GM21717 (cell line): ENCODE results near the gene ARHGEF38.

Source experiments
- ATAC-seq: cut with Tn5 transposase; IDR thresholded peaks from one replicate; pipeline ENCODE4 v1.9.1; 2021; ENCODE audit warnings: mild to moderate bottlenecking, moderate library complexity; ENCODE audit not compliant: unreplicated experiment

ARHGEF38 gene

GRCh38 chr4:105551965-105552746 is at the start of gene ARHGEF38:
Gene ARHGEF38, plus strand, starts transcription at chr4:105552620. Its CDS starts 146 bp downstream, at chr4:105552766.
- ATAC-seq = no peak

DNA sequence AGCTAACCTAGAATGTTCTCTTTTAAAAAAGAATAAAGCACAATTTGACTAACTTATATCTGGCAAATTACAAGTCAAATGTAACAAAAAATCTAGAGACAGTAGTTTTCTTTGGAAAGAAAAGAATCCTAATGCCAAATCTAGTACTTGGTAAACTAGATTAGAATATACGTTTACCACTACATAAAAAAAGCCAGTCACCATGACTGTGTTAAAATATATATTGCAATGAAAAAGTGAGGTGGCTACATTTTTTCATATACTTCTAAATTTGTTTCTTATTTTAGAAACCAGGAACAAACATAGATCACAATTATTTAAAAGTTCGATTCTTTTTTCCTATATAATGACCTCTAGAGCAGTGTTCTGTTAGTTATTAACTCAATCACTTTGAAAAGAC is 48.9 kb upstream of the ARHGEF38 start:
- no peak for ATAC-seq

- no peak for ATAC-seq
These were observed 47.7 kb upstream of the ARHGEF38 start for GRCh38 chr4:105504744-105505143.

GRCh38 chr4:105509291-105509690 is 43.1 kb upstream of the ARHGEF38 start:
- ATAC-seq = peak; percentile 91

- no peak for ATAC-seq
These were observed 42.7 kb upstream of the ARHGEF38 start for GRCh38 chr4:105509714-105510113.

DNA sequence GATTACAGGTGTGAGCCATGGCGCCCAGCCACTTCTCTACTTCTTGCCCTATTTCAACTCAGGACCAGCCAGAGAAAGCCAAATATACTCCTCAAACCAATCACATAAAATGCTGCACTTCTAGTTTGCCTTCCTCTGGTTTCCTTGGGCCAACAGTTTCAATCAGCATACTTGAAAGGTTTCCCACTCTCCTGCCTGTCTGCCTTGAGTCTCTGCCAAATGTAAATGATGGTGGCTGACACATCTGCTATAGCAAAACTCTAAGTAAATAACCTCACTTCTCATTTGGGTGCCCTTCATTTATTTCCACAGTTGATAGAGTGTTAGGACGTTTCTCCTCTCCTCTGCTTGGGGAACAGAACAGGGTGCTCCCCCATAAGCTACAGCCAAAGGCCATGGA is 42.2 kb upstream of the ARHGEF38 start:
- no peak for ATAC-seq

- ATAC-seq = peak; percentile 69
These were observed 31.3 kb upstream of the ARHGEF38 start for GRCh38 chr4:105520819-105521790.

GRCh38 chr4:105526656-105527055 is 25.8 kb upstream of the ARHGEF38 start:
- ATAC-seq = no peak

- ATAC-seq = no peak
These were observed 25.3 kb upstream of the ARHGEF38 start for GRCh38 chr4:105527081-105527480.

DNA sequence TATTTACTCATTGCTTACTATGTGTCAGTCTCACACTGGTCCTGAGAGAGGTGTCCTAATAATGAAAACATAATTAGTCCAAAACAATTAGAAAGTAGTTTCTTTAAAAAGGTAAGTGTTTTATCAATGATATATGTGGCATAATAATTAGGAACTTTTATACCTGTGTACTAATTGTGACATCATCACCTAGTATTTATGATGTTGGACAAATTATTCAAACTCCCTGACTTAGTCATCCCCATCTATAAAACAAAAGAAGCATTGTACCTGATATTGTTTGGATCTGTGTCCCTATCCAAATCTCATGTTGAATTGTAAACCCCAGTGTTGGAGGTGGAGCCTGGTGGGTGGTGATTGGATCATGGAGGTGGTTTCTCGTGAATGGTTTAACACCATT is 15.8 kb upstream of the ARHGEF38 start:
- ATAC-seq = no peak

GRCh38 chr4:105541420-105541819 is 11.0 kb upstream of the ARHGEF38 start:
- ATAC-seq = no peak

- ATAC-seq = no peak
These were observed 10.4 kb upstream of the ARHGEF38 start for GRCh38 chr4:105542039-105542438.

DNA sequence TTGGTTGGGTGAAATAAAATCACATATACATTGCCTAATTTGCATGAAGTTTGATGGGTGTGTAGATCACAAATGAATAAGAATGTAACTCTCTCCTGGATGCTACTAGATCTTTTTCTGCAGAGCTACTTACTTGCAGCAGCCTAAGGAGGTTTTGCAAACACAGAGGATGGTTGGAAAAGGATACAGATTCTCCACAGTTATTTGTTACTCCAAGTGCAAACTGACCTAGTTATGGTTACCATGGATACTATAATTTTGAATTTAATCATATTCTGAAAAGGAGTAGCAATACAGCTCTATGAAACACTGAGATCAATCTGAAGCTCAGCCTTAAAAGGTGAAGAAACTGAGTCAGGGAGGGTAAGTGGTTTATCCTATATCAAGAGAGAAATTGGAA is 9.1 kb upstream of the ARHGEF38 start:
- ATAC-seq = no peak

GRCh38 chr4:105543881-105544280 is 8.5 kb upstream of the ARHGEF38 start:
- no peak for ATAC-seq

- ATAC-seq = no peak
These were observed 7.7 kb upstream of the ARHGEF38 start for GRCh38 chr4:105544520-105545286.

- ATAC-seq = no peak
These were observed 6.3 kb upstream of the ARHGEF38 start for GRCh38 chr4:105546086-105546485.

GRCh38 chr4:105547769-105548168 is 4.7 kb upstream of the ARHGEF38 start:
- ATAC-seq = no peak

DNA sequence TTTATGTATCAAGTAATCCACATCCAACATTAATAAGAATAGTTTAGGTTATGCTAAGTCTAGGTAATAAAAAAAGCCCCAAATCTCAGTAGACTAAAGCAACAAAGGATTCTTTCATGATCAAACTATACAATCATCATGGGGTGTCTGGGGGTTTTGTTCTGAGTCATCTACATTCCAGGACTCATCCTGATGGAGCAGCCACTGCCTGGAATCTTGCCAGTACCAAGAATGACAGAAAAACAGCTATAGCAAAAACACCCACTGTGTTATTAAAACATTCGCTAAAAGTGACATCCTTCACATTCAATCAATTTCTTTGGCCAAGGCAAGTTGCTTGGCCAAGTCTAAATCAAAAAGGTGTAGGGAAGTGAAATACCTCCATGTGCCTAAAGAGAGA is 3.9 kb upstream of the ARHGEF38 start:
- ATAC-seq = no peak

DNA sequence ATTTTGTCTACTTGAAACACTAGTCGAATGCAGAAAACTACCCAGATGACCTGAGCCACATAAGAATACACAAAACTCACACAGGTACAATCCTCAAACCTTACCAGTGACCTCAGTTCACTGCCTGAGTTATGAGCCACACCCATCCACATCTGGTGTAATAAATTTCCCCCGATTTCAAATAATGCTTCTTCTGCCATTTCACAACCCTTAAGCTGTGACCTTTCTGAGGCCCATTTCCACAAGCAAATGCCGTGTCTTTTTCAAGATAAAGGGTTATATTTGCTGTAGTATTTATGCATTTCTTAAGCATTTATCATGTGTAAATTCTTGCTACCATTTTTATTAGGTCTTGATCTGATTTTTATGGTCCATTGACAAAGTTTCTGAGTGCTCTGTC is 1.8 kb upstream of the ARHGEF38 start:
- no peak for ATAC-seq

- no peak for ATAC-seq
These were observed 3.0 kb downstream of the ARHGEF38 start for GRCh38 chr4:105555409-105555808.

- no peak for ATAC-seq
These were observed 3.8 kb downstream of the ARHGEF38 start for GRCh38 chr4:105556206-105556605.
